IPS-18a (cell line): Measurements from ENCODE around the gene SPATA9.

Experiments used
- H3K27ac ChIP-seq: one replicate; pipeline ENCODE4 v1.5.1; 2013; ENCODE audit warnings: low read length
- H3K27me3 ChIP-seq: one replicate; pipeline ENCODE4 v1.6.1; 2013; ENCODE audit warnings: mild to moderate bottlenecking, low read length; ENCODE audit not compliant: control insufficient read depth, insufficient read depth
- H3K36me3 ChIP-seq: one replicate; pipeline ENCODE4 v1.6.1; 2013; ENCODE audit warnings: low read depth, low read length; ENCODE audit not compliant: control insufficient read depth
- H3K4me1 ChIP-seq: one replicate; pipeline ENCODE4 v1.6.1; 2013; ENCODE audit warnings: low read depth, low read length; ENCODE audit not compliant: control insufficient read depth
- H3K4me3 ChIP-seq: one replicate; pipeline ENCODE4 v1.5.1; 2013; ENCODE audit warnings: low read length
- H3K9ac ChIP-seq: one replicate; pipeline ENCODE4 v1.6.1; 2013; ENCODE audit warnings: mild to moderate bottlenecking, low read length, moderate library complexity
- H3K9me3 ChIP-seq: one replicate; pipeline ENCODE4 v1.6.1; 2013; ENCODE audit warnings: low read depth, low read length; ENCODE audit not compliant: control insufficient read depth

Gene SPATA9

GRCh38 chr5:95682891-95683290 is at the start of gene SPATA9:
Gene SPATA9 (minus strand): TSS chr5:95682991. CDS start chr5:95682854, 137 bp downstream.
- Histone ChIP-seq H3K9me3 (no peaks in the 10 kb centered on the region), H3K4me1 (no peaks in the 10 kb centered on the region), H3K27ac (no peak within 1 kb of the TSS), H3K36me3 (no peaks in the 10 kb centered on the region), H3K4me3 (no peak within 1 kb of the TSS), H3K9ac (no peak within 1 kb of the TSS), H3K27me3 (no peaks in the 10 kb centered on the region)

DNA sequence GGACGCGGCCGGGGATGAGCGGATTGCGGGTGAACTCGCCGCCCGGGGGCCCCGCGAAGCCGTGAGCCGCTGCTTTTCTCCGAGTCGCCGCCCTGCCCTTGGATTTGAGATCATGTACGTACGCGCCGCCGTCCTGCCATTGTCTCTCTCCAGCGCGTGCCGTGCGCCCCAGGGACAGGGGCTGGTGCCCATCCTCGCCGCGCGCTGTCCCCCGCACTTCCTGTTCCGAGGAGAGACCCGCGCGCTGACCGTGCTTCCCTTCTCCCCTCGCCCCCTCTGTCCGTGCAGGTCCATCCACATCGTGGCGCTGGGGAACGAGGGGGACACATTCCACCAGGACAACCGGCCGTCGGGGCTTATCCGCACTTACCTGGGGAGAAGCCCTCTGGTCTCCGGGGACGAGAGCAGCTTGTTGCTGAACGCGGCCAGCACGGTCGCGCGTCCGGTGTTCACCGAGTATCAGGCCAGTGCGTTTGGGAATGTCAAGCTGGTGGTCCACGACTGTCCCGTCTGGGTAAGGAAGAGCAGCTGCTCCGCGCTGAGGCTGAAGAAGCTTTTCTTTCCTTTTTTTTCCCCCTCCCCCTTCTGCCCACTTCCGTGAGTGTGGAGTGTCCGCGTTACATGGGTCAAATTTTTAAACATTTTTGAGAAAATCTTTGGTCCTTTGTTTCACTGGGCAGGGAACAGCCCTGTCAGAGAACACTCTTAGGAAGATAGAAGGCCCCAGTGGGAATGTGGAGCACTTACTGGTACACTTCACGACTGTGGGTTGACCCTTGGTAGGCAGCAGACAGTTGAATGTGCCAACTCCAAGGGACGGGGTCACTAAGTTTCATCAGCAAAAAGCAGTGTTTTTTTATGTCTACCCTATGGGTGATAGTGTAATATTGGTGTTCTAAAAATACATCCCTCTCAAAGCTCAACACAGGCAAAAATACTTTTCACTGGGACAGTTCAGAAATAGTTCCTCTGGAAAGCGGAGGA is 49.1 kb upstream of the SPATA9 start:
- Histone ChIP-seq H3K9ac (peak overlapping the region; percentile 68), H3K4me3 (peak overlapping the region; percentile 83), H3K27ac (no peak overlapping the region), H3K27me3 (peaks cover 56% of the 10 kb centered on the region), H3K9me3 (no peaks in the 10 kb centered on the region), H3K36me3 (no peaks in the 10 kb centered on the region), H3K4me1 (peaks cover 6% of the 10 kb centered on the region)

DNA sequence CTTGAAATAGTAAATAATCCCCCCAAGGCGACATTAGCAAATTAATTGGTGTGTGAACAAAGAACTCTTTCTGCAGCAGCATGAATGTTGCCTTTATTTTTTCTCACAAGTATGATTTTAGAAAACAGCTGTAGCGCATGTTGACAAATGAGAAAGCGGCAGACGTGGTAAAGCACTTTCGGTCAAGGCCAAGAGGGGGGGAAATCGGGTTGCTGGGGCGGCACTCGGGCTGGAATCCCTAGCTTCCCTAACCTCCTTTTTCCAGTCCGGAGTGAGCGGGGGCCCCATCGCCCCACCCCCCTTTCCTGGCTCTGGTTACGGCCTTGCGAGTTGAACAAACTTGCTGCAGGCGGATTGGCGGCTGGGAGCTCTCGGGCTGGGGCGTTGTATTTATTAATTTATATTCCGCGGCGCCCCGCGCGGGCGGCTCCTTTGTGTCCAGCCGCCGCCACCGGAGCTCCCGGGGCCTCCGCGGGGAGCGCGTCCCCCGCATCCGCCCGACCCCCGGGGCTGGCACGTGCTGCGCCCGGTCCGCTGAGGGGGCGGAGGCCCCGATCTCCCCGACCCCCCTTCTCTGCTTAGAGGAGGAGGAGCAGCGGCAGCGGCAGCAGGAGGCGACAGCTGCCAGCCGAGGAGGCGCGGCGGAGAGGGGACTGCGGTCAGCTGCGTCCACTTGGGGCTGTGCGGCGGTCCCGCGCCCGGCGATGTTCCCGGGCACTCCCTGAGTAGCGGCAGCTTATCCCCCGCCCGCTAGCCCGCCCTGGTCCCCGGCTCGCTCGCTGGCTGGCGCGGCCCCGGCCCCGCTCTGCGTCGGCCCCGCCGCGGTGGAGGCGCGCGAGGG is 48.2 kb upstream of the SPATA9 start, which contains the start of gene RHOBTB3:
Gene RHOBTB3 (plus strand): TSS at position 607 of the 841 bp plus-strand sequence. CDS start 347 bp downstream, outside the sequence.
- H3K4me1 ChIP-seq = peaks cover 6% of the 10 kb centered on the region
- peaks cover 56% of the 10 kb centered on the region for H3K27me3 ChIP-seq
- H3K27ac ChIP-seq = no peak within 1 kb of the TSS
- peak within 1 kb of the TSS; percentile 68 for H3K9ac ChIP-seq
- peak within 1 kb of the TSS; percentile 83 for H3K4me3 ChIP-seq
- H3K36me3 ChIP-seq = no peaks in the 10 kb centered on the region
- H3K9me3 ChIP-seq = no peaks in the 10 kb centered on the region

GRCh38 chr5:95730011-95730700 is 47.4 kb upstream of the SPATA9 start:
- peaks cover 56% of the 10 kb centered on the region for H3K27me3 ChIP-seq
- peaks cover 6% of the 10 kb centered on the region for H3K4me1 ChIP-seq
- peak overlapping the region; percentile 83 for H3K4me3 ChIP-seq
- H3K9ac ChIP-seq = peak overlapping the region; percentile 68
- no peaks in the 10 kb centered on the region for H3K36me3 ChIP-seq
- no peak overlapping the region for H3K27ac ChIP-seq
- H3K9me3 ChIP-seq = no peaks in the 10 kb centered on the region

DNA sequence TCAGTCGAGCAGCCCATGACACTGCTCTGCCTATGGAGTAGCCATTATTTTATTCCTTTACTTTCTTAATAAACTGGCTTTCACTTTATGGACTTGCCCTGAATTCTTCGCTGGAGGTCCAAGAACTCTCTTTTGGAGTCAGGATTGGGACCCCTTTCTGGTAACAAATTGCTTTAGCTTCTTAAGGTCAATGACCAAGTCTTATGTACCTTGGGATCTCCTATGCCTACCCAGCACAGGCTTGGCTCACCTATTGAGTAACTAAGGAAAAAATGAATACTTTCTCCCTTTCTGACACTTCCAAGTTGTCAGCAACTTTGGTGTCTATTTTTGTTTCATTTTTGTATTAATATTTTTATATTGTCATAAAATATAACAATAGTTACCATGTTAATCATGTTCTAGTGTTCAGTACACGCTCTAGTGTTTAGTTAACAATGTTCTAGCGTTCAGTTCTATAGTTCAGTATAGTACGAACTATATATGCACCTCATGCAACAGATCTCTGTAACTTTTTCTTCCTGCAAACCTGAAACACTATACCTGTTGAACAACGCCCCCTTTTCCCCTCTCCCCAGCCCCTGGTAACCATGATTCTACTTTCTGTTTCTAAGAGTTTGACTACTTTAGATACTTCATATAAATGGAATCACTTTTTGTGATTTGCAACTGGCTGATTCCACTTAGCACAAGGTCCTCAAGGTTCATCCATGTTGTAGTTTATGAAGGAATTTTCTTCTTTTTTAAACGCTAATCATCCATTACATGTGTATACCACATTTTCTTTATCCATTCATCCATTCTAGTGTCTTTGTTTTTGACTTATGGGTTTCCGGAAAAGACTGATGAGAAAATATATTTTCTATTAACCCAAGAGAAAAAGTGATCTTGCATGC is 46.6 kb upstream of the SPATA9 start:
- H3K4me3 ChIP-seq = no peak overlapping the region
- no peaks in the 10 kb centered on the region for H3K36me3 ChIP-seq
- peaks cover 56% of the 10 kb centered on the region for H3K27me3 ChIP-seq
- H3K27ac ChIP-seq = no peak overlapping the region
- no peaks in the 10 kb centered on the region for H3K9me3 ChIP-seq
- H3K4me1 ChIP-seq = peaks cover 6% of the 10 kb centered on the region
- H3K9ac ChIP-seq = no peak overlapping the region

- Histone ChIP-seq H3K4me1 (peaks cover 6% of the 10 kb centered on the region), H3K27ac (no peak overlapping the region), H3K36me3 (no peaks in the 10 kb centered on the region), H3K9ac (no peak overlapping the region), H3K4me3 (no peak overlapping the region), H3K27me3 (peaks cover 50% of the 10 kb centered on the region), H3K9me3 (no peaks in the 10 kb centered on the region)
Observed at GRCh38 chr5:95728494-95729114, 45.8 kb upstream of the SPATA9 start.

DNA sequence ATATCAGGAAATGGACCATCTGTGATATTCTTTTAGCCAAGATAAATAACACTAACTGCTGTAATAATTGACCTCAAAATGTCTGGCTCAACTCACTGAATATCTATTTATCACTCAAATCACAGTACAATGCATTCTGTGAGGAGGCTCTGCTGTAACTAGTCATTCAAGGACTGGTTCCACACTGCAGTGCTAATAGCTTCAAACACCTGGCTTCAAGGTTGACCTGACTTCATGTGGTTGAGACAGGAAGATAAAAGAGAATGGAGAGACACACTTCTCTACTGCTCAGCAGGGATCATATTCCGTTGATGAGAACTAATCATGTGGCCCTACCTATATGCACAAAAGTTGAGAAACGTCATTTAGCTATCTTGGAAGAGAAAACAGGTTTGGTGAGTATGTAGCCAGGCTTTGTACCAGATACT is 45.0 kb upstream of the SPATA9 start:
- Histone ChIP-seq H3K27ac (no peak overlapping the region), H3K4me1 (peaks cover 6% of the 10 kb centered on the region), H3K9me3 (no peaks in the 10 kb centered on the region), H3K27me3 (peaks cover 42% of the 10 kb centered on the region), H3K36me3 (no peaks in the 10 kb centered on the region), H3K9ac (no peak overlapping the region), H3K4me3 (no peak overlapping the region)

DNA sequence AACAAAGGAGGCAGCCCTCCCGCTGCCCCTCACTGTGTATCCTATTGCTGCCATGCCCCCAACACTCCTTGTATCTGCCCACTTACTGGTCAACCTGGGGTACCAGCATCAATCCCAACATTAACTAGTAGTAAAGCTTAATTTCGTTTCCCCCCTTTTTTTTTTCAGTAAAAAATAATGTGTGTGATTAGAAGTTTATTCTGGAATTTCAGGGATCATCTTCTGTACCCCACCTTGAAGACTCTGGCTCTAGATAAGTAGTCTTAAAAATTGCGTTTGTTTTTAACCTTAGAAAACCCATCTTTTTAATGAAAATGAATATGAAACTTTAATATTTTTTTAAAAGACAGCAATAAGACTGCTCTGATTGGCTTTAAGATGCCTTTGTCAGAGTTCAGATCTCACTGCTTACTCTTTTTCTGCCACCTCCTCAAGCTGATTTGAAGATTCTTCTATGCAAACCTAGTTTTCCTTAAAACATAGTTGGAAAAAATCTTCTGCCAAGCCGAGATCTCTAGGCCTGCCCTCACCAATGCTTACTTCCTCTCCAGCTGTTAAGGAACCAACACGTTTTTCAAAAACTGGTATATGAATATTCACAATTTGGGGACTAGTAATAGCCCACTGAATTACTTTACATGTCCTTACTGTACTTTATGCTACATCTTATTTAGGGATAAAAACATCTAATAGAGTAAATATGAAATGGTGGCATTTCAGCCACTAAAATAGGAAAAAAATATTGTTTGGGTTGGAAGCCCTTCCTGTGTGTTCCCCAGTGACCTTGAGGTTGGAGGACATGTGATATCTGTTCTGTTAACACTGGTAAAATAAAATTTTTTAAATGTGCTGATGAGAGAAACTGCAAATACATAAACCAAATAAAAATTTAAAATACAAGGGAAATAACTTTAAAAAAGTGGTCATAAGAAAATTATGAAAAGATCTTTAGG is 44.3 kb upstream of the SPATA9 start:
- no peaks in the 10 kb centered on the region for H3K9me3 ChIP-seq
- no peak overlapping the region for H3K4me3 ChIP-seq
- H3K36me3 ChIP-seq = no peaks in the 10 kb centered on the region
- H3K9ac ChIP-seq = no peak overlapping the region
- peaks cover 35% of the 10 kb centered on the region for H3K27me3 ChIP-seq
- peaks cover 6% of the 10 kb centered on the region for H3K4me1 ChIP-seq
- H3K27ac ChIP-seq = no peak overlapping the region

DNA sequence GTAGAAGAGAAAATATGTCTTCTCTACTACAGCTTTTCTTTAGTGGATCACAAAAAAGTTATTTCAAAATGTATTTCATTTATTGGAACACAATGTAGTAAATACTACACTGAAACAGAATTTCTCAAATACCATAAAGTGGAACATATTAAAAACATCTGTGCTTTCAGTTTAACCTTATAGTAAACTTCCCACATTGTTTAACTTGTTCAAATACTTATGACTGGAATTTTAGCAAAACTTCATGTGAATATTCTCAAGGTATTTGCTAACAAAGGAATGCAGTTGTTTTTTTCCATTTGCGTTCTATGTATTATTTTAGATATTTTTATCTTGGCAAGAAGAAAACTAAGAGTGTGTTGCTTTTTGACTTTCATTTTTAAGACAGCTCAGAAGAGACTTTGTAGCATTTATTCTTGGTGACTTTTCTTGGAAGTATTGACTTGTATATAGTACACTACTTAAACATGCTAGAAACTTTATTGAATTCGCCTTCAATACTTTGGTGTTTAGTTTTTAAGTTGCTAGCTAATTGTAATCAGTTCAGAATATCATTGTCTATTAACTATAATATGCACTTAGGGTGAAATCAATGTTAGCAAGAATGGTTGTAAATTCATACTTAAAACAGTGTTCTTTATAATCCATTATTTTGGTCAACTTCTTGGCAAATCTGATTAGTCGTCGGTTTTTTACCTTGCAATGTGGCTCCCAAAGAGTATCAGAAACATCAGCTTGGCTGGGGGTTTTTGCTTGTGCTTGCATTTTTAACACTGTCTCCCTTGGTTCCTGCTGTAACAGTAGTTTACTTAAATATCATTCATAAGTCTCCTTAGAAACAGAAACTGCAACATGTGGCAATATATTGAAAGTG is 43.4 kb upstream of the SPATA9 start:
- H3K9ac ChIP-seq = no peak overlapping the region
- H3K9me3 ChIP-seq = no peaks in the 10 kb centered on the region
- H3K27ac ChIP-seq = no peak overlapping the region
- peaks cover 6% of the 10 kb centered on the region for H3K4me1 ChIP-seq
- H3K4me3 ChIP-seq = no peak overlapping the region
- peaks cover 30% of the 10 kb centered on the region for H3K27me3 ChIP-seq
- H3K36me3 ChIP-seq = no peaks in the 10 kb centered on the region
